Lung (tissue), 12 donors: ENCODE data around the gene CST9. TPM values are rescaled to one million over a fixed set of nuclear protein-coding genes. Genes with fewer than 3 reads are reported as not detected.
A peak's percentile ranks its signal among the peaks of the same experiment; 100 is the strongest.

Experiments
- ATAC-seq: fragments of 200-7000 bp; cut with Tn5 transposase; one replicate; pipeline ENCODE4 v1.9.1; 2020; ENCODE audit warnings: moderate number of reproducible peaks; ENCODE audit not compliant: insufficient read depth, low FRiP score
- DNase-seq, 3 donors: peaks; one replicate each; pipeline ENCODE4 v3.0.0-alpha.2; 2013 to 2017
- H3K27ac ChIP-seq, 2 donors: one replicate each; pipeline ENCODE4 v1.5.1; 2013; ENCODE audit warnings: mild to moderate bottlenecking in 2 of 2, moderate library complexity in 2 of 2, control low read depth in 1 of 2, inconsistent platforms in 1 of 2, low read depth in 1 of 2, low read length in 1 of 2
- H3K27me3 ChIP-seq, 3 donors: one replicate each; pipeline ENCODE4 v1.5.1; 2013; ENCODE audit warnings: low read length in 2 of 3; ENCODE audit not compliant: control insufficient read depth in 3 of 3, insufficient read depth in 3 of 3
- H3K36me3 ChIP-seq, 4 donors: one replicate each; pipeline ENCODE4 v1.5.1; 2013; ENCODE audit warnings: low read length in 4 of 4, mild to moderate bottlenecking in 1 of 4, moderate library complexity in 1 of 4; ENCODE audit not compliant: control insufficient read depth in 4 of 4, insufficient read depth in 4 of 4
- H3K4me1 ChIP-seq, 5 donors: one replicate each; pipeline ENCODE4 v1.5.1; 2013; ENCODE audit warnings: low read length in 5 of 5, mild to moderate bottlenecking in 2 of 5, moderate library complexity in 1 of 5; ENCODE audit not compliant: control insufficient read depth in 5 of 5, insufficient read depth in 5 of 5
- H3K4me3 ChIP-seq: one replicate; pipeline ENCODE4 v1.5.1; 2013; ENCODE audit warnings: mild to moderate bottlenecking, control low read depth, moderate library complexity
- H3K9ac ChIP-seq, 2 donors: one replicate each; pipeline ENCODE4 v1.5.1; 2013; ENCODE audit warnings: low read length in 2 of 2, control low read depth in 1 of 2; ENCODE audit not compliant: insufficient read depth in 1 of 2
- H3K9me3 ChIP-seq, 4 donors: one replicate each; pipeline ENCODE4 v1.5.1; 2013; ENCODE audit warnings: low read length in 3 of 4, mild to moderate bottlenecking in 1 of 4, moderate library complexity in 1 of 4; ENCODE audit not compliant: control insufficient read depth in 4 of 4, insufficient read depth in 3 of 4
- CTCF ChIP-seq: IDR thresholded peaks from 2 replicates; pipeline ENCODE4 v1.5.1; 2012; ENCODE audit warnings: mild to moderate bottlenecking; ENCODE audit errors: control extremely low read depth, extremely low read depth
- WGBS, 2 donors: extraction: QIAGEN DNeasy Blood & Tissue Kit; methylation state at CpG; one replicate each; pipeline ENCODE4 v1.1.7; 2013; 5-methylcytosine and 5-hydroxymethylcytosine counted together
- polyA plus RNA-seq, 2 donors: library from polyadenylated mRNA; stranded (reverse); fragments of 200-250 nt; gene quantifications; one replicate each; pipeline ENCODE4 v1.2.1, GENCODE V29; 2013
- total RNA-seq, 2 donors: library from RNA; depleted of rRNA in 1 of 2; stranded (reverse); fragments of >200 nt in 1 of 2; gene quantifications; one replicate each; pipeline ENCODE4 v1.2.1, GENCODE V29; 2014 to 2021
- donor health status: control.
- donor health status: control.
- donor health status: Bipolar disorder and iron deficiency.
- donor health status: healthy.
- donor health status: DM: yes; HTN: yes; CAD: no.

Gene CST9
- total and polyA plus RNA-seq, 4 donors = not detected

GRCh38 chr20:23626040-23626620, 20.4 kb upstream of the CST9 start:
- no peak for DNase-seq
- no peak overlapping the region for H3K9ac ChIP-seq

GRCh38 chr20:23625236-23625964, 19.7 kb upstream of the CST9 start:
- TF ChIP-seq CTCF = no peak
- Histone ChIP-seq H3K9ac (no peak overlapping the region), H3K27me3 (no peaks in the 10 kb centered on the region), H3K4me3 (no peak overlapping the region), H3K27ac (no peak overlapping the region), H3K4me1 (peaks cover 0 to 4% (median 0%) of the 10 kb centered on the region in 5 donors), H3K9me3 (no peaks in the 10 kb centered on the region), H3K36me3 (no peaks in the 10 kb centered on the region)
- no peak for ATAC-seq
- 72 to 80% methylated on average over 9 of the region's 9 CpGs for WGBS, 2 donors
- peak; percentile 35 to 63 (median 35) for DNase-seq

More at GRCh38 chr20:23626040-23626620, 20.4 kb upstream of the CST9 start:
- 73 to 80% methylated on average over 4 of the region's 4 CpGs for WGBS, 2 donors
- TF ChIP-seq CTCF = no peak
- H3K27ac ChIP-seq = no peak overlapping the region
- no peaks in the 10 kb centered on the region for H3K27me3 ChIP-seq
- no peak overlapping the region for H3K4me3 ChIP-seq
- H3K4me1 ChIP-seq = peaks cover 0 to 4% (median 0%) of the 10 kb centered on the region in 5 donors
- ATAC-seq = no peak
- no peaks in the 10 kb centered on the region for H3K9me3 ChIP-seq
- no peaks in the 10 kb centered on the region for H3K36me3 ChIP-seq

GRCh38 chr20:23624324-23624691, 18.6 kb upstream of the CST9 start:
- no peaks in the 10 kb centered on the region for H3K27me3 ChIP-seq
- H3K4me1 ChIP-seq = peaks cover 0 to 2% (median 0%) of the 10 kb centered on the region in 5 donors
- H3K27ac ChIP-seq = peak overlapping the region in 1 of 2 donors; percentile 55
- H3K4me3 ChIP-seq = no peak overlapping the region
- 84 to 87% methylated on average over 2 of the region's 2 CpGs for WGBS, 2 donors
- no peak overlapping the region for H3K9ac ChIP-seq
- TF ChIP-seq CTCF = no peak
- no peaks in the 10 kb centered on the region for H3K36me3 ChIP-seq
- no peak for ATAC-seq
- DNase-seq = no peak
- no peaks in the 10 kb centered on the region for H3K9me3 ChIP-seq
